Measurements from ENCODE around the gene CCNI. TPM values are rescaled to one million over a fixed set of nuclear protein-coding genes. Genes with fewer than 3 reads are reported as not detected.

CCNI gene, protein sequence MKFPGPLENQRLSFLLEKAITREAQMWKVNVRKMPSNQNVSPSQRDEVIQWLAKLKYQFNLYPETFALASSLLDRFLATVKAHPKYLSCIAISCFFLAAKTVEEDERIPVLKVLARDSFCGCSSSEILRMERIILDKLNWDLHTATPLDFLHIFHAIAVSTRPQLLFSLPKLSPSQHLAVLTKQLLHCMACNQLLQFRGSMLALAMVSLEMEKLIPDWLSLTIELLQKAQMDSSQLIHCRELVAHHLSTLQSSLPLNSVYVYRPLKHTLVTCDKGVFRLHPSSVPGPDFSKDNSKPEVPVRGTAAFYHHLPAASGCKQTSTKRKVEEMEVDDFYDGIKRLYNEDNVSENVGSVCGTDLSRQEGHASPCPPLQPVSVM
- 135 TPM for polyA plus RNA-seq (2012; ENCODE audit: insufficient read depth, insufficient read length)

DNA sequence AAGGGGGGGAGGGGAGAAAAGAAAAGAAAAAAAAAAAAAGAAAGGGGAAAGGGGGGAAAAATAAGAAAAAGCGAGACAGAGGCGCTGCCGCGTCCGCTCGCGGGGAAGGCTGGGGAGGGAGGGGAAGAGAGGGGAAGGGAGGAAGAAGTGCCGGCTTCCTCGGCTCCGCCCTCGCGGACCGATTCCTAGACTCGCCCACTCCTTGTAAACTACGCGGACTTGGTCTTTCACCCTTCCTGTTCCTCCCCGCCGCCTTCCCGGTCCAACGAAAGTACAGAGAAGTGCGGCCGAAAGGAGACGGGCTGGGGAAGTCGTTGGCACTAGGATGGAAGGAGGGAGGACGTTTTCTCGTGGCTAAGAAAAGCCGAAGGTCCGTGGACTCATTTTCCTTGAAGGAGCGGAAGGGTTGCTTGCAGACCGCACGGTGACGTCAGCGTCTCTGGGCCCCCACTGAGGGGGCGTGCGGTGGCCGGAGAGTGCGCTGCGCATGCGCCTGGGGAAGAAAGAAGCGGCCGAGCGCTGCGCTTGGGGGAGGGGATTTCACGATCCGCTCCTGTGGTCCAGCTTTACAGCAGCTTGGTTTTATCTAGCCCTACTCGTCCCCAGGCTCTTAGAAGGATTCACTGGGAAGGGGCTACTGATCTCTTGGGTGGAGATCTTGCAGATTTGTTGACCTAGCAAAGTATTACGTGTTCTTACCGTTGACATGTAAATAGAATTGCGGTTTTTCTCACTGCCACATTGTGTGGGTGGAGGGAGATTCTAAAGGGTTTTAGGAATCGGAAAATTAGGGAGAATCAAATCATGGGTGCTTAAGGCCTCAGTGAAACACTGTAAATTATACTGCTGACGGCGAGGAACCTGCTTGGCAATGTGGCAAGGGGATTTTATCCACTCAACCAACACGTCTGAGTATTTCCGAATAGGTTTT, at the start of gene CCNI:
Gene CCNI, minus strand, starts transcription at position 121 of the 931 bp plus-strand sequence. CDS start 9,627 bp downstream, outside the sequence.
- peak within 1 kb of the TSS; percentile 66 for H3K4me3 ChIP-seq (ENCODE audit: low read length)
- peak; percentile 95 for DNase-seq (ENCODE audit: low read depth, low spot score)

DNA sequence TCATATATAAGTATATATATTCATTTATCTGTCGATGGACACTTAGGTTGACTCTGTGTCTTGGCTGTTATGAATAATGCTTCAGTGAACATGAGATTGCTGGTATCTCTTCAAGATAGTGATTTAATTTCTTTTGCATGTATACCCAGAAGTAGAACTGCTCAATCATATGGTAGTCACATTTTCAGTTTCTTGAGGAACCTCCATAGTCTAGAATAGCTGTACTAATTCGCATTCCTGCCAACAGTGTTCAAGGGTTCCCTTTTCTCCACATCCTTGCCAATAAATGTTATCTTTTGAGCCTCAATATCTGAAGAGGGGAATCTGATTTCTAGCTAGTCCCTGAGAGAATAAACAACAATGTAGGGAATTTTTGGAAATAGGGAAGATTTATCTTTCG, 48.8 kb upstream of the CCNI start:
- H3K4me3 ChIP-seq (ENCODE audit: low read length), result no peak overlapping the region
- no peak for DNase-seq (ENCODE audit: low read depth, low spot score)

DNA sequence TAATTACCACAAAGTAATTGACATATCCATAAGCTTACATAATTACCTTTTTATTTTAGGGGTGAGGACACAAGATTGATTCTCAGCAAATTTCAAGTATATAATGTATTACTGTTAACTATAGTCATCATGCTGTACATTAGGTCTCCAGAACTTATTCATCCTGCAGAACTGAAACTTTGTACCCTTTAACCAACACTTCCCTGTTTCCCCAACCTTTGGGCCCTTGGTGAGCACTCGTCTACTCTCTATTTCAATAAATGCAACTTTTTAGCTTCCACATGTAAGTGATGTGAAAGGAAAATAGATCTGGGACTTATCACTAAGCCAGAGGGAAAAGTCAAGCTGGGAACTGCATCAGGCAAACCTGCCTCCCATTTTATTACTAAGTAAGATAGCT, 47.6 kb upstream of the CCNI start:
- no peak for DNase-seq (ENCODE audit: low read depth, low spot score)
- H3K4me3 ChIP-seq (ENCODE audit: low read length), result no peak overlapping the region

DNA sequence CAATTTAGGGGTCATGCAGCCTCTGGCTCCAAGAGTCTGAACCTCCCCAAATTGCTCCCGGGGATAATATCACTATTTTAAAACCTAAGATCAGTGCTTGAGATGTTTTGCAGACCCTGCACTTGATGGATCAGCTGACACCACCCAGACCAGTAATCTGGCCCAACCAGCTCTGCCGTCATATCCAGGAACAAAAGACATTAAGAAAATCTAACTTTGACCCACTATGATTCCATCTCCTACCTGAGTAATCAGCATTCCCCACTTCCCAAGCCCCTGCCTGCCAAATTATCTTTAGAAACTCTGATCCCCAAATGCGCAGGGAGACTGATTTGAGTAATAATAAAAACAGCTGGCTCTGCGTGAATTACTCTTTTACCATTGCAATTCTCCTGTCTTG, 46.9 kb upstream of the CCNI start:
- H3K4me3 ChIP-seq (ENCODE audit: low read length), result no peak overlapping the region
- no peak for DNase-seq (ENCODE audit: low read depth, low spot score)

DNA sequence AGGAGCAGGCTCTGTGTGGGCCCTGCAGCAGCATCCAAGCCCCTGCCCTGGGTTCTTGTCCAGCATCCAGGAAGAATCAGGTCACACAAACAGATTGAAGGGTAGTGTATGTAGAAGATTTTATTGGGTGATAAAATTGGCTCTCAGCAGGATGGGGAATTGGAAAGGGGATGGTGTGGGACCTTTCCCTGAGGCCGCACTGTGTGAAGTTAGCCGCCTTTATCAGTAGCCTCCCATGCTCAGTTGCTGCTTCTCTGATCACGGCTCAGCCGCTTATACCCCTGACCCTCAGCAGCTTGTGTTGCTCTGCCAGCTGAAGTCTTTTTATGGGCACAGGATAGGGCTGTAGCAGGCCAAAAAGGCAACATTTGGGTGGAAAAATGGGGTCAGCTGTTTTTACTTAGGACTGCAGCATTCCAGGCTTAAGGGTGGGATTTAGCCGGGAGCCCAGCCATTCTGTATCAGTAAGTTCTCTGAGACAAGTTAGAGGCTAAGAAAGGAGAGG, 46.0 kb upstream of the CCNI start:
- DNase-seq (ENCODE audit: low read depth, low spot score), result no peak

DNA sequence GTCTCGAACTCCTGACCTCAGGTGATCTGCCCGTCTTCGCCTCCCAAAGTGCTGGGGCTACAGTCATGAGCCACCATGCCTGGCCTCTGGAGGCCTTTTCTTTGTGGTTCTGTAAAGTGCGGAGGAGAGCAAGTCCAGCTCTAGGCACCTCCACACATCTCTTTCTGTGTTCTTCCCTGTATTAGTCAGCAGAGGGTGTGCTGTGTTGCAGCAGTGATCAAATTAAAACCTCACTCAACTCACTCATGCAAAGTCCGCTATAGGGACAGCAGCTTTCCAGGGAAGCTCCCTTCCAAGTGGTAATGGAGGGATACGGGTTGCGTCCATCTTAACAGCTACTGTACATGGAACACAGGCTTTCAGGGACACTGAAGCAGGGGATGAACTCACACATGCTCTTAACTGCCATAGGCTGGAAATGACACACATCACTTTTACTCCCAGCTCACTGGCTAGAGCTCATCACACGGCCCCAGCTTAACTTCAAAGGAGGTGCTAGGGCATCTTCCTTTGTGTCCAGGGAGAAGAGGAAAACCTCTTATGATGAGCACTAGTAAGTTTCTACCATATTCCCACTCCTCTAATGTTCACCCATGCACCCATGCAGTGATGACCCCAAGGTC, 45.2 kb upstream of the CCNI start:
- H3K4me3 ChIP-seq (ENCODE audit: low read length), result no peak overlapping the region
- DNase-seq (ENCODE audit: low read depth, low spot score), result no peak

More for the DNA sequence above, 46.0 kb upstream of the CCNI start:
- no peak overlapping the region for H3K4me3 ChIP-seq (ENCODE audit: low read length)

DNA sequence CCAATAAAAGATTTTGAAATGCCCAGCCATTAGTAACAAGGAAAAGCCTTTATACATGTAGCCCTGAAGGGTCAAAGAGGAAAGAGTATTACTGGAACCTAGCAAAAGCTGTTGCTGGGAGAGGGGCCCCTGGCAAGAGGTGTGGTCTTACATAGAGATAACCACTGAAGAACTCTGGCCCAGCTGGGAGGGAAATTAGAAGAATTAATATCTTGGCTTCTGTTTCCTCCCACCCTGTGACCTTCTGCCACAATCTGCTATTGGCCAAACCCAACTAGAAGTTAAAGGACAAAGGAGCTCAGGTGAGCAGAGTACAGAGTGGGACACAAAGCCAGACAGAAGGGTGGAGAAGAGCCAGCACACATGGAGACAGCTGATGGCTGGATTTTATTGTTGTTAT, 41.9 kb upstream of the CCNI start:
- no peak overlapping the region for H3K4me3 ChIP-seq (ENCODE audit: low read length)
- DNase-seq (ENCODE audit: low read depth, low spot score), result no peak

DNA sequence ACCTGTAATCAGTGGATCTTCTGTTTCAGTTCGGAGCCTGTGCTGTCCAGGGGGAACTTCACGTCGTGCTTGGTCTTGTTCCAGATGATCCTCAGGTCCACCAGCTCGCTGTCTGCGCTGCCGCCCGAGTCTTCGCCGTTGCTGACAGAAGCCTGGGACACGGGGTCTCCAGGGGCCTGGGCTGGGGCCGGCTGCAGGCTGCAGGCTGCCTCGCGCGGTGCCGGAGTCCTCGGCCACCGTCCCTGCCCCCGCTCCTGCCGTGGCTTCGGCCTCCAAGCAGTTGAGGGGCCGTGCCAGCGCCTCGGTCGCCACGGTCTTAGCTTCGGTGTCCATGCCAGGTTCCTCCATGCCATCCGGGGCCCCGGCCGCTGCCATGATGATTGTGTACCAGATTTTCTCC, 37.3 kb upstream of the CCNI start:
- DNase-seq (ENCODE audit: low read depth, low spot score), result no peak
- H3K4me3 ChIP-seq (ENCODE audit: low read length), result no peak overlapping the region

DNA sequence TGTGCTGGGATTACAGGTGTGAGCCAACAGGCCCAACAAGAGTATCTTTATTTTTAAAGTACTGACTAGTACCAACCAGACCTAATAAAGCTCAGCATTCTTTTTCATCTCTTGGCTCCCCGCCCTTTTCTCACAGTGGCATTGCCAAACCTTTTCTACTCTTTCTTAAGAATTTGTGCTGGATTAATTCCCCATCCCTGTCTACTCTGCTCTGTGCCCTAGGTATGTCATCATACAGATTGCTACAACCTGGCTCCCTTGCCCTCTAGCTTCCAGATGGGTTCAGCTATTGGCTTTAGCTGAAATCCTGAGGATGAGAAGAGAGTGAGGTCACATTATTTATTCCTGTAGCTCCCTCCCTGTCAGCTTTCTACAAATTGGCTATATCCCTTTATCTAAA, 34.9 kb upstream of the CCNI start:
- no peak overlapping the region for H3K4me3 ChIP-seq (ENCODE audit: low read length)
- no peak for DNase-seq (ENCODE audit: low read depth, low spot score)

DNA sequence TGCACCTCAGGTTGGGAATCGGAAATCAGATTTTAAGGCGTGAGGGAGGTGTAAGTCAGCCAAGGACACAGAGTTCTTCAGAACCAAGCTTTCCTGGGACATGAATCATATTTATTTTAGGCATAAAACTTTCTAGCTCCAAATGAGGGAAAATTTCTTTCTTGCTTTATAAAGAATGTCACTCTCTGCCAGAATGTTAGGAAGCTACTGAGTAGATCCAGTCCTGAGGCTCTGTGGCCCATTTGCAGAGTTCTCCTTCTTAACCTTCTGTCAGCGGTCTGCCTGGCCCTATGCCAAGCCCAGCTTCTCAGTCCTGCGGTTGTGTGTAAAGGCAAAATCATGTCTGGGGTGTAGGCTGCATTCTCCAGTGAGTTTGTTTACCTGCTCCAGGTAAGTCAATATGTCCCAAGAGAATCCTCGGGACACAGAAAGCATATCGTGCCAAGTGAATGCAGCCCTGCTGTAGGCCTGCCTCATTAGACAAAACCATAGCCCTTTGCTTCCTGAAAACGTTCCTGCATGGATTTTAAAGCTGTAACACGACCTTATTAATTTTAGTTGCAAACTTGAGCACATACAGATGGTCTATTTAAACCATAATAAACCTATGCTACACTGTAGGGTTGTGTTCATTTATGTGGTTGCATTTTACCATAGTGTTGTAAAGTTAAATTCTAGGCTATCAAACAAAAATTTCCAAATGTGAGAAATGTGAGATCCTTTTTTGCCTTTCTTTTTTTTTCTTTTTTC, 29.2 kb upstream of the CCNI start:
- no peak overlapping the region for H3K4me3 ChIP-seq (ENCODE audit: low read length)
- DNase-seq (ENCODE audit: low read depth, low spot score), result no peak

DNA sequence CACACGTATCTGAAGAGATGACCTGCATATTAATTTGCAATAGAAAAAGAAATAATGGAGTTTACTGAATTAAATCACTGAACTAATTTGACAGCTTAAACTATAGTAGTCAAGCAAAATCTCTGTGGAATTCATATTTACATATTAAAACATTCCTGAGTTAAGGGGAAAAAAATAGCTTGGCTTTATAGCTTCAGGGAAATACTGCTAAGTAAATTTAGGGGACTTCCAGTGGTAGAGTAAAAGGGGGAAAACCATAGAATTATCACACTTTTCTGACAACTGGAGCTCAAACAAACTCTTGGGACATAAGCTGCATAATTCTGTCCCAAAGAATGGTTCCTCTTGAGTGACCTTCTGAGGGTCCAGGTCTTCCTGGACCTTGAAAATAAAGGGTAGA, 28.6 kb upstream of the CCNI start:
- no peak for DNase-seq (ENCODE audit: low read depth, low spot score)
- H3K4me3 ChIP-seq (ENCODE audit: low read length), result no peak overlapping the region

DNA sequence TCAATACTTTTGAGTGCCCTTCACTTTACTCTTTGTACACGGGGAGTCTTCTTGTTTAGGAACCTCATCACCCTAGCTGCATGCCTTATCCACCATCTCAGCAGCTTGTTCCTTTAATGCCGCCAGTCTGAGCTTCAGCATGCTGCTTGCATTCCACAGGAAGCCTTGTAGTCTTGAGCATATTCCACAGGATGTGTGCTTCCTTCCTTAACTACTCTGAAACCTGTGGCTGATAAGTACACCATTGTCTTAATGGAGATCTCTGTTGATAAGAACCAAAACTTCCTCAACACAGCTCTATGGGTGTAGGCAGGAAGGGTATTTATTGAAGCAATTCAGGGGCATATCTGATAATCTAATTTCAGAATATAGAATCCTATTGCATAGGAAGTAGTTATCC, 24.4 kb upstream of the CCNI start:
- no peak overlapping the region for H3K4me3 ChIP-seq (ENCODE audit: low read length)
- peak; percentile 58 for DNase-seq (ENCODE audit: low read depth, low spot score)

DNA sequence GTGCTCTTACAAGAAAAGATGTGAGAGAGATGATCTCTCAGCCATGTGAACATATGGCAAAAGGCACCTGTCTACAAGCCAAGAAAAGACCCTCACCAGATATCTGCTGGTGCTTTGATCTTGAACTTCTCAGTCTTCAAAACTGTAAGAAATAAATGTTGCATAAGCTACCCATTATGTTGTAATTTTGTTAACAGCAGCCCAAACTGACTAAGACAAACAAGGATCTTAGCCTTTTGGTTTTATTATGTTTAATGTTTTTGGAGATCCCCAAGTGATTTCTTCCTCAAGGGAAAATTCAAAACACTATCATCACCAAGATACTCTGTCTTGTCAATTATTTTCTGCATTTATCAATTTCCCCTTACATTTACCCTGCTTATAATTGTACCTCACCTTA, 21.8 kb upstream of the CCNI start:
- DNase-seq (ENCODE audit: low read depth, low spot score), result no peak
- no peak overlapping the region for H3K4me3 ChIP-seq (ENCODE audit: low read length)

DNA sequence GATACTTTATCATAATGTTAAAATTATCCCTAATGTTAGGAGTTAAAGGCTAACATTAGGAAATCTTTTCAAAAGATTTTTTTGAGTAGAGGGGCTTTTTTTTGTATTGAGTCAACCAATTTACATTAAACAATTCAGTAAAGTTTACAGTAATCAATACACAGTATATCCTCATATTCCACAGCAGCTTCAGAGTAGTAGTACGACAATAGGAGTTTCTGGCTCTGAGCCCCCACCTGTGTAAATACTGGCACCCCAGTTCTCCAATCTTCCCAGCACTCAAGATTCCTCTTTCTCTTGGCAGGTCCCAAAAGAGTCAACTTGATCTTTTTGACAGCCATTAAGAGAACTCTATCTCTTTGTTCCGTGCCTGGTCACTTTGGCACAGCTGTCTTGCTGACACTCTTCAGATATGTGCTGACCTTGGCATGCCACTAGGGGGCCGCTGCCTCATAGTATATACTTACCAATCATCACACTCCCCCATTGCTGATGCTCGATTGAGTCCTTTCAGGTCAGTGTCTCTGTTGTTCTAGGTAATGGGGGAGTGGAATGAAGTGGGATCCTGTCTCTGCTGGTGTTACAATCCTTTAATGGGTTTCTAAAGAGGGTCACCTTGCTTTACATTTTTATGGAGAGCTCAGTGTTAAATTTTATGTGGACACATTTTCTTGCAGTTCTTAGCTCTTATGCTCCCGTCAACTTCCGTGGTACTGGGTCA, 19.5 kb upstream of the CCNI start:
- no peak overlapping the region for H3K4me3 ChIP-seq (ENCODE audit: low read length)
- peak; percentile 54 for DNase-seq (ENCODE audit: low read depth, low spot score)

DNA sequence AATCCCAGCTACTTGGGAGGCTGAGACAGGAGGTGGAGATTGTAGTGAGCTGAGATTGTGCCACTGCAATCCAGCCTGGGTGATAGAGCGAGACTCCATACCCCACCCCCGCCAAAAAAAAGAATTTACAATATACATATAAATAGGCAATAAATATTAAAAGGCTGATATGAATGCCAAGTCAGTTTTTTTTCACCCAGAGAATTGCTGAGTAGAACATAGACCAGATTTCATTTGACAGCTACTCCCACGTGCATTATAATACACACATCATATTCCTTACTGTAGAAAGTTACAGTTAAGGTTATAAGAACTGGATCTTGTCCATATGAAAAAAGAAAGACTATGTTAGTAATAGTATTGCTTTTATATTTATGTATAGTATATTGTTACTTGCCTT, 18.7 kb upstream of the CCNI start:
- no peak for DNase-seq (ENCODE audit: low read depth, low spot score)
- no peak overlapping the region for H3K4me3 ChIP-seq (ENCODE audit: low read length)

DNA sequence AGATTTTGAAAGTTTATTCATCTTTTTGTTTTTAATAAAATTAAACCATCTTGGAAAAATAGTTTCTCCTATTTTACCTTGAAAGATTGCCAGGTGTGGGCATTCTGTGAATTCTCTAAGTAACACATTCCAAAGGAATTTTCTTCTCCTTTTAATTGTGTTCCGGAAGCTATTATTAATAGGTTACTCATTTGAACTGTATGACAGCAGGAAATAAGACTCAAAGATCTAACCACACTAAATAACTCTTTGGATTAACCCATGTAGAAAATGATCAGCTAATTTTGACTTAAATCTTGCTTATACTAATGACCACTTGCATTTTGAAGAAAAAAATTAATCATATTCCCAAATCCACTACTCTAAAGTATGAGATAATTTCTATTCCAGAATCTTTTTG, 17.6 kb upstream of the CCNI start:
- H3K4me3 ChIP-seq (ENCODE audit: low read length), result no peak overlapping the region
- DNase-seq (ENCODE audit: low read depth, low spot score), result no peak

DNA sequence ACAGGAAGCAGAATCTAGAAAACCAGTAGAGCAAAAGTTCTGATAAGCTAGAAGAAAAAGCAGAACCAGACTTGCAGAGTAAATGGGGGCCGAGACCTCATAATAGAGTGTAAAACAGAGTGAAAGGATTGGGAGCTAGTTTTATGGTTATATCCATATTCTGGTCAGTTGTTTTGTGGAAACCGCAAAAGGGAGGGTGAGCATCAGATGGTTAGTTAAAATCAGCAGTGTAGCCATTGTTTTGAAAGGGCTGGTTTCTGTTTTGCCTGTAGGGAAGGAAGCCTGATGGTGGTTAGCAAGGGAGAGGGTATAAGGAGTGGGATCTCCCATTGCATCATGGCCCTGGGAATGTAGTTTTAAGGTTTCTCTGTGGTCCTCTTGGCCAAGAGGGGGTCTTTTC, 17.2 kb upstream of the CCNI start:
- no peak overlapping the region for H3K4me3 ChIP-seq (ENCODE audit: low read length)
- no peak for DNase-seq (ENCODE audit: low read depth, low spot score)

DNA sequence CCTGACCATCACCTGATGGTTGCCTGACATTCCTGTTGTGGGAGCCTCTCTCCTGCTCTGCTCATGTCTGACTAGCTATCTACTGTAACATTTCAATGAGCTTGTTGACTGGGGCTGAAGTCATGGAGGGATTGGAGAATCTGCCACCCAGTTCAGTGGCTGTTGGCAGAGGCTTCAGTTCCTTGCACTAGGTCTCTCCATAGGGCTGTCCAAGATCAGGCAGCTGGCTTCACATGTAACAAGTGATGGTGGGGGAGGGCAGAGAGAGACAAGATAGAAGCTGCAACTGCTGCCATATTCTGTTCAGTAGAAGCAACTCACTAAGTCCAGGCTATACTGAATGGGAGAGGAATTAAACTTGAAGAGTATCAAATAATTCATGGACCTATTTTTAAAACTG, 14.1 kb upstream of the CCNI start:
- H3K4me3 ChIP-seq (ENCODE audit: low read length), result no peak overlapping the region
- DNase-seq (ENCODE audit: low read depth, low spot score), result no peak
